ENCODE measurements around the gene AGFG1. TPM values are rescaled to one million over a fixed set of nuclear protein-coding genes. Genes with fewer than 3 reads are reported as not detected.

Gene AGFG1
- polyA plus RNA-seq, 1 experiment, result 92.2 TPM

DNA sequence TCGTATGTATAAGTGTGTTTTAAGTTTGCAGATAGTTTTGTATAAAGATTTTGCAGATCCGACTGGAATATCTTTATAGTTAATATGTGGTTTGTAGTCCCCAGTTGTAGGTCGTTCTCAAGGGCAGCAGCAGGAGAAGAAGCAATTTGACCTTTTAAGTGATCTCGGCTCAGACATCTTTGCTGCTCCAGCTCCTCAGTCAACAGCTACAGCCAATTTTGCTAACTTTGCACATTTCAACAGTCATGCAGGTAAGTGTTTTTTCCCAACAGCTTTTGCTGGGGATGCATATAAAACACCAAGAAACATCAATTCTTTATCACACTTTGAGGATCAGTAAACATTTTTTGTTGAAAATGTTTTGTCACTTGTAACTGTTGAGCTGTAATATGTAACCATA lies 52.7 kb downstream of the AGFG1 start:
- POLR2A ChIA-PET, result no interaction called here
- DNase-seq (ENCODE audit: low read depth), result no peak
- TF ChIP-seq CTCF (IDR thresholded peaks at IDR 0.05; ENCODE audit: insufficient read depth, low read depth, low read length), result no peak
- CTCF ChIA-PET, result no interaction called here
- no peaks in the 10 kb centered on the region for H3K27me3 ChIP-seq (ENCODE audit: control insufficient read depth, insufficient read depth, low read length)
- no peak overlapping the region for H3K4me3 ChIP-seq (ENCODE audit: low read depth, low read length)
- peaks cover 3% of the 10 kb centered on the region for H3K36me3 ChIP-seq (ENCODE audit: control insufficient read depth, insufficient read depth, low read length)

DNA sequence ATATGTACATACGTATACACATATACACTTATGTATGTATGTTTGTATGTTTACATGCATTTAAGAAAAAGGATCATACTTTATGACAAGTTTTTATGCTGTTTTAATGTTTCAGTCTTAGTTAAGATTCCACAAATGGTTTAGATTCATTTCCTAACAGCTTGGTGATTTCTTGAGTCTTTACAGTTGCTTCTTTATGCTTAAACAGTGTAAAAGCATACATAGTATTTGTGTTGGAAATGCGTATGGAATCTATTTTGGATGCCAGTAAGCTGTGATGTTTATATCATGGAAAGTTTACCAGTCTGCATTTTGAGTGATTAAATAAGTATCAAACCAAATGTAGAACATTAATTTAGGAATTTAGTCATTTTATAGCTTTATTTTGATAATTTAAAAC lies 55.4 kb downstream of the AGFG1 start:
- H3K4me3 ChIP-seq (ENCODE audit: low read depth, low read length), result no peak overlapping the region
- DNase-seq (ENCODE audit: low read depth), result no peak
- peaks cover 2% of the 10 kb centered on the region for H3K36me3 ChIP-seq (ENCODE audit: control insufficient read depth, insufficient read depth, low read length)
- H3K27me3 ChIP-seq (ENCODE audit: control insufficient read depth, insufficient read depth, low read length), result no peaks in the 10 kb centered on the region
- no peak for TF ChIP-seq CTCF (IDR thresholded peaks at IDR 0.05; ENCODE audit: insufficient read depth, low read depth, low read length)
- CTCF ChIA-PET, result interaction anchor here (0.8 kb wide), 1 partner anchor 121 kb away, joined by 3 read pairs; no protein-coding TSS in a partner anchor
- POLR2A ChIA-PET, result no interaction called here

GRCh38 chr2:227528803-227529202 lies 56.8 kb downstream of the AGFG1 start:
- CTCF ChIA-PET, result no interaction called here
- Histone ChIP-seq H3K27me3 (ENCODE audit: control insufficient read depth, insufficient read depth, low read length) (no peaks in the 10 kb centered on the region), H3K36me3 (ENCODE audit: control insufficient read depth, insufficient read depth, low read length) (peaks cover under 1% of the 10 kb centered on the region), H3K4me3 (ENCODE audit: low read depth, low read length) (no peak overlapping the region)
- DNase-seq (ENCODE audit: low read depth), result no peak
- POLR2A ChIA-PET, result no interaction called here
- TF ChIP-seq CTCF (IDR thresholded peaks at IDR 0.05; ENCODE audit: insufficient read depth, low read depth, low read length), result no peak

GRCh38 chr2:227529871-227530270 lies 57.9 kb downstream of the AGFG1 start:
- no peak for DNase-seq (ENCODE audit: low read depth)
- CTCF ChIA-PET, result no interaction called here
- no peak for TF ChIP-seq CTCF (IDR thresholded peaks at IDR 0.05; ENCODE audit: insufficient read depth, low read depth, low read length)
- no peaks in the 10 kb centered on the region; the same call in none of the 2 replicates for H3K36me3 ChIP-seq (ENCODE audit: control insufficient read depth, insufficient read depth, low read length)
- POLR2A ChIA-PET, result no interaction called here
- H3K4me3 ChIP-seq (ENCODE audit: low read depth, low read length), result no peak overlapping the region
- H3K27me3 ChIP-seq (ENCODE audit: control insufficient read depth, insufficient read depth, low read length), result no peaks in the 10 kb centered on the region

- Histone ChIP-seq H3K27me3 (ENCODE audit: control insufficient read depth, insufficient read depth, low read length) (no peaks in the 10 kb centered on the region), H3K36me3 (ENCODE audit: control insufficient read depth, insufficient read depth, low read length) (no peaks in the 10 kb centered on the region), H3K4me3 (ENCODE audit: low read depth, low read length) (no peak overlapping the region)
- TF ChIP-seq CTCF (IDR thresholded peaks at IDR 0.05; ENCODE audit: insufficient read depth, low read depth, low read length), result no peak
- no peak for DNase-seq (ENCODE audit: low read depth)
- POLR2A ChIA-PET, result no interaction called here
- CTCF ChIA-PET, result no interaction called here
Measured at GRCh38 chr2:227534714-227535113, 62.8 kb downstream of the AGFG1 start.
